ENCODE measurements around the gene CPB1.

DNA sequence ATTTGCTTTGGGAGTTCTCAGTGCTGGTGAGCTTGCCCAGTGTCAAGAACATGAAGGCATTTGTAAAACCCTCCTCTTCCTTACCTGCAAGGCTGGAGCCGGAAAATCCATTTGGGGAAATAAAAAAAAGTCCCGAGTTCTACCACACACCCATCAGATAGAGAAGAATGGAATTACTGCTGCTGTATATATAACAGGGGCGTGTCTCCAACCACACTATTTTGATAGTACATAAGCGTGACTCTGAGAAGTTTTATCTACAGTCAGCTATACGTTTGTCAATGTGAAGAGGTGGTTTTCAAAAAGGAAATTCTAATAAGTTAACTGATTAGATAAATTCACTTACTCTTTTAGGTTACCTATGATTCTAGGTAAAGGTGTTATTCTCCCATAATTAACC is 36.2 kb downstream of the CPB1 start:
- TF ChIP-seq POLR2A (IDR thresholded peaks at IDR 0.05; ENCODE audit: low read depth, low read length) = no peak
- TF ChIP-seq POLR2AphosphoS5 (IDR thresholded peaks at IDR 0.05; ENCODE audit: low read depth, low read length) = no peak
- no peak for TF ChIP-seq TAF1 (IDR thresholded peaks at IDR 0.05; ENCODE audit: borderline replicate concordance, low read depth, low read length)
